Osteoblast (primary cell): ENCODE measurements around the gene MIS12. TPM values are rescaled to one million over a fixed set of nuclear protein-coding genes. Genes with fewer than 3 reads are reported as not detected.

ENCODE experiments used
- DNase-seq: peaks from one replicate; pipeline ENCODE4 v3.0.0; 2011; ENCODE audit warnings: low spot score, mixed read lengths; ENCODE audit not compliant: insufficient read length; ENCODE audit errors: missing footprints
- H2AFZ ChIP-seq: 2 replicates; pipeline ENCODE4 v1.6.0; 2011; ENCODE audit warnings: mild to moderate bottlenecking, low read length
- H3K27ac ChIP-seq: 2 replicates; pipeline ENCODE4 v1.5.1; 2011; ENCODE audit warnings: mild to moderate bottlenecking, low read depth, low read length, moderate library complexity
- H3K27me3 ChIP-seq: 2 replicates; pipeline ENCODE4 v1.6.0; 2012; ENCODE audit warnings: mild to moderate bottlenecking, control low read depth, inconsistent platforms, low read length, moderate library complexity; ENCODE audit not compliant: insufficient read depth
- H3K36me3 ChIP-seq: 2 replicates; pipeline ENCODE4 v1.5.1; 2011; ENCODE audit warnings: mild to moderate bottlenecking, low read length, control low read depth, moderate library complexity; ENCODE audit not compliant: insufficient read depth
- H3K4me1 ChIP-seq: 2 replicates; pipeline ENCODE4 v1.5.1; 2011; ENCODE audit warnings: mild to moderate bottlenecking, low read length, control low read depth, moderate library complexity; ENCODE audit not compliant: insufficient read depth
- H3K4me2 ChIP-seq: 2 replicates; pipeline ENCODE4 v1.6.0; 2011; ENCODE audit warnings: mild to moderate bottlenecking, low read length; ENCODE audit not compliant: insufficient read depth
- H3K4me3 ChIP-seq: fragments of 200-600 bp; sonication (generic); 3 replicates; pipeline ENCODE4 v1.5.1; 2012; ENCODE audit warnings: mild to moderate bottlenecking, low read length, inconsistent platforms; ENCODE audit not compliant: insufficient read depth
- H3K79me2 ChIP-seq: 2 replicates; pipeline ENCODE4 v1.6.0; 2012; ENCODE audit warnings: mild to moderate bottlenecking, low read length, control low read depth, inconsistent platforms; ENCODE audit not compliant: insufficient read depth
- H3K9me3 ChIP-seq: 2 replicates; pipeline ENCODE4 v1.5.1; 2011; ENCODE audit warnings: low read depth, low read length, control low read depth
- H4K20me1 ChIP-seq: 2 replicates; pipeline ENCODE4 v1.6.0; 2012; ENCODE audit warnings: mild to moderate bottlenecking, low read length, control low read depth; ENCODE audit not compliant: insufficient read depth
- total RNA-seq: library from RNA; depleted of rRNA; stranded (reverse); fragments of >200 nt; gene quantifications from 2 replicates; pipeline ENCODE4 v1.2.3, GENCODE V29; 2012
- TF ChIP-seq, protein P1 (sequence below): IDR thresholded peaks from 2 replicates; pipeline ENCODE4 v1.5.1; 2011; ENCODE audit warnings: mild to moderate bottlenecking, low read depth, low read length, moderate library complexity; ENCODE audit errors: extremely low read depth

Gene MIS12
- 10.6 and 10.9 TPM in 2 replicates for total RNA-seq

GRCh38 chr17:5486206-5487124 lies at the start of gene MIS12:
MIS12 (plus strand) TSS chr17:5486566; CDS start chr17:5488863, 2,297 bp downstream.
- Histone ChIP-seq H3K36me3 (peaks cover 68% of the 10 kb centered on the region), H2AFZ (peak within 1 kb of the TSS; percentile 91), H3K79me2 (peaks cover 66% of the 10 kb centered on the region), H3K4me2 (peak within 1 kb of the TSS; percentile 99), H3K9me3 (no peaks in the 10 kb centered on the region), H3K4me3 (peak within 1 kb of the TSS; percentile 99), H3K4me1 (peaks cover 29% of the 10 kb centered on the region), H4K20me1 (no peaks in the 10 kb centered on the region), H3K27ac (peak within 1 kb of the TSS; percentile 97), H3K27me3 (no peaks in the 10 kb centered on the region)
- TF ChIP-seq, protein P1, sequence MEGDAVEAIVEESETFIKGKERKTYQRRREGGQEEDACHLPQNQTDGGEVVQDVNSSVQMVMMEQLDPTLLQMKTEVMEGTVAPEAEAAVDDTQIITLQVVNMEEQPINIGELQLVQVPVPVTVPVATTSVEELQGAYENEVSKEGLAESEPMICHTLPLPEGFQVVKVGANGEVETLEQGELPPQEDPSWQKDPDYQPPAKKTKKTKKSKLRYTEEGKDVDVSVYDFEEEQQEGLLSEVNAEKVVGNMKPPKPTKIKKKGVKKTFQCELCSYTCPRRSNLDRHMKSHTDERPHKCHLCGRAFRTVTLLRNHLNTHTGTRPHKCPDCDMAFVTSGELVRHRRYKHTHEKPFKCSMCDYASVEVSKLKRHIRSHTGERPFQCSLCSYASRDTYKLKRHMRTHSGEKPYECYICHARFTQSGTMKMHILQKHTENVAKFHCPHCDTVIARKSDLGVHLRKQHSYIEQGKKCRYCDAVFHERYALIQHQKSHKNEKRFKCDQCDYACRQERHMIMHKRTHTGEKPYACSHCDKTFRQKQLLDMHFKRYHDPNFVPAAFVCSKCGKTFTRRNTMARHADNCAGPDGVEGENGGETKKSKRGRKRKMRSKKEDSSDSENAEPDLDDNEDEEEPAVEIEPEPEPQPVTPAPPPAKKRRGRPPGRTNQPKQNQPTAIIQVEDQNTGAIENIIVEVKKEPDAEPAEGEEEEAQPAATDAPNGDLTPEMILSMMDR = no peak
- DNase-seq = peak; percentile 98

DNA sequence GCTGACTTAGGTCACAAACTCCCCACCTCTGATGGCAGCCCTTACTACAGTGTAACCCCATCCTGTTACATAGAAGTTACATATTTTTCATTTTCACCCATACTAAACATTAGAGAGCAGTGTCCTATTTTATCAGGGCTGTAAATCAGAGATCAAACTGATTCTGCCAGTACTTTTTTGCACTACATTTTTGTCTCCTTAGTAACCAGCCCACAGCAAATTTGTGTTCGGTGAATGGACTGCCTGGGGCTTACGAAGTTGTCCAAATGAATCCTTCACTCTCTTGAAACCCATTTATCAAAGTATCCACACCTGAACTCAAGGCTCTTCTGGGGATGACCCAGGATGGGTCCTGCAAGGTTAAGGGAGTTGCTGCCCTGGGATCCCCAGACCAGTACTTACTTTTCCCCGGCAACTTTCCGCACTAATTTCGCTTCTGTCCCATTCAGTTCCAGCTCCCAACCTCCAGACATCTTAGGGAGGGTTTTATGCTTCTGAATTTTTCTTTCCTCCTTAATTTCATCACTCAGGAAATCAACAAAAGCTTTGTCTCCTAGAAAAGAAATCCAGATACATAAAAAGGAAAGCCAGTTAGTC lies 48.5 kb upstream of the MIS12 start:
- Histone ChIP-seq H3K27me3 (no peaks in the 10 kb centered on the region), H3K36me3 (peaks cover 47% of the 10 kb centered on the region), H3K79me2 (peaks cover 41% of the 10 kb centered on the region), H3K9me3 (no peaks in the 10 kb centered on the region), H3K4me1 (peaks cover 19% of the 10 kb centered on the region), H2AFZ (no peak overlapping the region), H3K4me3 (peak overlapping the region; percentile 96), H4K20me1 (peaks cover 8% of the 10 kb centered on the region), H3K4me2 (peak overlapping the region; percentile 97), H3K27ac (peak overlapping the region; percentile 46)
- TF ChIP-seq, protein P1 = no peak
- peak; percentile 82 for DNase-seq

GRCh38 chr17:5438716-5439445 lies 47.5 kb upstream of the MIS12 start, which contains the start of gene C1QBP:
C1QBP (minus strand) TSS chr17:5439155; CDS start chr17:5439073, 82 bp downstream.
- Histone ChIP-seq H3K36me3 (peaks cover 44% of the 10 kb centered on the region), H3K9me3 (no peaks in the 10 kb centered on the region), H3K4me1 (peaks cover 19% of the 10 kb centered on the region), H3K4me3 (peak within 1 kb of the TSS; percentile 96), H4K20me1 (peaks cover 8% of the 10 kb centered on the region), H3K4me2 (peak within 1 kb of the TSS; percentile 97), H3K27ac (peak within 1 kb of the TSS; percentile 46), H2AFZ (peak within 1 kb of the TSS; percentile 90), H3K27me3 (no peaks in the 10 kb centered on the region), H3K79me2 (peaks cover 41% of the 10 kb centered on the region)
- DNase-seq = peak; percentile 98
- TF ChIP-seq, protein P1 = peak; percentile 98
